WERI-Rb-1 (cell line): ENCODE data around the gene DNASE1L3.

Experiments used
- DNase-seq: peaks from one replicate; pipeline ENCODE4 v3.0.0-alpha.2; 2020
- H3K27ac ChIP-seq: fragments of 250-450 bp; sonication (Bioruptor Pico); 2 replicates; pipeline ENCODE4 v1.5.1; 2020; ENCODE audit warnings: mild to moderate bottlenecking, moderate library complexity
- H3K27me3 ChIP-seq: fragments of 250-450 bp; sonication (Bioruptor Pico); 2 replicates; pipeline ENCODE4 v1.5.1; 2021; ENCODE audit warnings: mild to moderate bottlenecking, low read depth, moderate library complexity; ENCODE audit not compliant: insufficient read depth, severe bottlenecking
- H3K36me3 ChIP-seq: fragments of 250-450 bp; sonication (Bioruptor Pico); 2 replicates; pipeline ENCODE4 v1.5.1; 2020; ENCODE audit warnings: mild to moderate bottlenecking, moderate library complexity
- H3K4me3 ChIP-seq: 2 replicates; pipeline ENCODE4 v1.5.1; 2011; ENCODE audit warnings: low read depth, mild to moderate bottlenecking, control low read depth, low read length
- H3K9me3 ChIP-seq: fragments of 250-450 bp; sonication (Bioruptor Pico); 2 replicates; pipeline ENCODE4 v1.5.1; 2021; ENCODE audit warnings: mild to moderate bottlenecking, moderate library complexity; ENCODE audit not compliant: severe bottlenecking
- CTCF ChIP-seq: IDR thresholded peaks from 2 replicates; pipeline ENCODE4 v1.5.1; 2011; ENCODE audit warnings: low read depth, mild to moderate bottlenecking, control low read depth, inconsistent platforms, low read length

DNASE1L3 gene

DNA sequence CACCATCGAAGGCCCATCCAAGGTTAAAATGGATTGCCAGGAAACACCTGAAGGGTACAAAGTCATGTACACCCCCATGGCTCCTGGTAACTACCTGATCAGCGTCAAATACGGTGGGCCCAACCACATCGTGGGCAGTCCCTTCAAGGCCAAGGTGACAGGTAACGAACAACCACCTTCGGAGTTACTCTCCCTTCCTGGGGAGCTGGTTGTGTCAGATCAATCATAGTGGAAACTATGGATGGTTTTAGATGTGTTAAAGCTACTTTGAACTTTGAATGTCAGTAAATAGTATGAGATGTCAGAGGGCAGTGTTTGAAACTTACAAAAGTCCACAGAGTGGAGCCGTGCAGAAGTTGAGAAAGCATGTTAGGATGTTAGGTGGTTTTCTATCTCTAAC is 42.3 kb downstream of the DNASE1L3 start:
- no peaks in the 10 kb centered on the region for H3K36me3 ChIP-seq
- no peak for DNase-seq
- no peaks in the 10 kb centered on the region for H3K27me3 ChIP-seq
- no peaks in the 10 kb centered on the region for H3K9me3 ChIP-seq
- H3K4me3 ChIP-seq: no peak overlapping the region
- no peak overlapping the region for H3K27ac ChIP-seq
- no peak for TF ChIP-seq CTCF

- H3K9me3 ChIP-seq: no peaks in the 10 kb centered on the region
- no peaks in the 10 kb centered on the region for H3K27me3 ChIP-seq
- H3K4me3 ChIP-seq: no peak overlapping the region
- no peaks in the 10 kb centered on the region for H3K36me3 ChIP-seq
- DNase-seq: peak; percentile 66
- H3K27ac ChIP-seq: no peak overlapping the region
- peak; percentile 94 for TF ChIP-seq CTCF
Measured at GRCh38 chr3:58167431-58168351, 43.1 kb downstream of the DNASE1L3 start.

DNA sequence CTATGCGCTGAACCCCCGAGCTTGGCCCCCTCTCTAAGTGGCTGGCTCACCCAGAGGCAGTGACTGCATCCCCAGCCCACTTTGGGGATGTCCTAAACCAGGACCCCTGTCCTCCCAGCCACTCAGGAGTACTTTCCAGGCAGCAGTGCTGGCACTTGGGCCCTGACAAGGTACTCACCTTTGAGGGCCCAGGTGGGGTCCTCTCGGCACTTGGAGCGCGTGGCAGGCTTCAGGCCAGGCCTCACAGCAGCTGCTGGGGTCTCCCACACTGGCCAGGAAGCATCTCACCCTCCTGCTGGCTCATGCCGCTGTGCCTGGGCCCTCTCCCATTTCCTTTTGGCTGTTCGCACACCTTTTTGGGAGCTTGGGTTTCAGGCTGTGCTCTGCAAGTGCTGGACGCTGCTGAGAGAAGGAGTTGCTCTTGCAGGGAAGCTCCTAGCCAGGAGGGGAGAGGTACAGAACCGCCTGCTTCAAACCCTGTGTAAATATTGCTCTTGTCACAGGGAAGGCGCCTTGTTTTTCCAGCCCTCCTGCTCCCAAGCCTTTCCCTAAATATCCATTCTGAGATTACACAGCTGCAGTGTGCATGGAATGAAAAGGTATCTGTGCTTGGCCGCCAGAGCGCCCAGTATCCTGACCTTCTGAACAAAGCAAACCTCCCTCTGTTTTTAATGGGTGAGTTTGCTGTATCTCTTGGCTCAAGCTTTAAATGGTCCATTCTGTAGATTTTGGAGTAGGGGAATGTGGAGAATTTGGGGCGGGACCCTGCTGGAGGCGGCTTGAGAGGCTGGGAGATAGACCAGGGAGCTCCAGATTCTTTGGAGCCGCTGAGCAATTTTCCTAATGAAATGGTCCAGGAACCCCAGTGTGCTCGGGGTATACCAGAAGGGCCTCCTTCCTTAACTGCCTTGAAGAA is 45.6 kb downstream of the DNASE1L3 start:
- H3K27ac ChIP-seq: no peak overlapping the region
- no peak for DNase-seq

DNA sequence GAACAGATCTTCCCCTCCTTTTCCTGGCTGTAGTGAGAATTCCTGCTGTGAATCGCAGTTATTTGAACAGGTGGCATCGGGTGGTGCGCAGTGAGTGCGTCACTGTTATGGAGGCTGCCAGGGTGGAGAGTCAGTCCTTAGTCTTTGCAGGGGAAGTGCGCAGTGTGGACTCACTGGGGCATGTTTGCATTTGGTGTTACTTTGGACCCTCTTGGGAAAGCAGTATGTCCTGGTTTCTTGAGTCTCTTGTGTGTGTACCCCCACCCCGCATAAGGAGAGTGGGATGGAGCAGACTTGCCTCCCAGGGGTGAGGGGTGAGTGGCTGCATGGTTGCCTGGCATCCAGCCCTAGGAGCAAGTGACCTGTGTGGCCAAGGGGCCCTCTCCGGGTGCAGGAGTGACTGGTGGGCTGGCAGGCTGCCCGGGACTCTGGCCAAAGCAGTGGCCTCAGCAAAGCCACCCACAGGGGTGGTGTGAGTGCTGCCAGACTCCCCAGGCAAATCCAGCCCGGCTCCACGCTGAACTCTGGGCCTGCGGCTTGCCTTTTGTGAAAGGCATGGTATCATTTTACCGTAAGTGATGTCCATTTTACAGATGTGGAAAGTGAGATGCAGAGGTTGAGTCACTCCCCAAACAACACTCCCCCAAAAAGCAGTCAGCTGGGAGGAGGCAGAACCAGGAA is 46.4 kb downstream of the DNASE1L3 start:
- H3K27me3 ChIP-seq: no peaks in the 10 kb centered on the region
- H3K9me3 ChIP-seq: no peaks in the 10 kb centered on the region
- no peak overlapping the region for H3K4me3 ChIP-seq
- no peak for TF ChIP-seq CTCF
- no peak overlapping the region for H3K27ac ChIP-seq
- H3K36me3 ChIP-seq: no peaks in the 10 kb centered on the region
- no peak for DNase-seq

More for the DNA sequence above, 45.6 kb downstream of the DNASE1L3 start:
- no peak overlapping the region for H3K4me3 ChIP-seq
- no peaks in the 10 kb centered on the region for H3K36me3 ChIP-seq
- TF ChIP-seq CTCF: no peak
- no peaks in the 10 kb centered on the region for H3K9me3 ChIP-seq
- H3K27me3 ChIP-seq: no peaks in the 10 kb centered on the region

GRCh38 chr3:58163234-58163633 is 47.5 kb downstream of the DNASE1L3 start:
- Histone ChIP-seq H3K27ac (no peak overlapping the region), H3K9me3 (no peaks in the 10 kb centered on the region), H3K36me3 (no peaks in the 10 kb centered on the region), H3K27me3 (no peaks in the 10 kb centered on the region), H3K4me3 (no peak overlapping the region)
- no peak for TF ChIP-seq CTCF
- no peak for DNase-seq
